ENCODE measurements around the gene PCK2. TPM values are rescaled to one million over a fixed set of nuclear protein-coding genes. Genes with fewer than 3 reads are reported as not detected.
A peak's percentile ranks its signal among the peaks of the same experiment; 100 is the strongest.

Gene PCK2
- total and polyA plus RNA-seq, 2 of the 8 experiments (the other 6 are each of a cell fraction or from before 2014, with no cell fraction given) = 81.9 to 115 TPM

GRCh38 chr14:24147761-24148428 lies 53.8 kb downstream of the PCK2 start:
- no peak for FAIRE-seq

More at GRCh38 chr14:24147761-24148428, 53.8 kb downstream of the PCK2 start:
- H3K23ac ChIP-seq (ENCODE audit: insufficient read length) = no peak overlapping the region
- H2BK120ac ChIP-seq (replicated peaks; ENCODE audit: low read depth, low read length) = no peak overlapping the region
- H2AFZ ChIP-seq (ENCODE audit: low read length) = no peak overlapping the region
- H3K23me2 ChIP-seq (ENCODE audit: low read depth, low read length) = peaks cover 10% of the 10 kb centered on the region
- H2AK5ac ChIP-seq (ENCODE audit: low read depth, low read length) = no peak overlapping the region
- TF ChIP-seq PHF8 (conservative IDR thresholded peaks at IDR 0.05; ENCODE audit: low read depth, low read length) (0 out of 2 replicates have a peak, but pooled peaks have one; percentile 11), ASH2L (IDR thresholded peaks at IDR 0.05; ENCODE audit: low read length) (peak; percentile 9), GTF2F1 (IDR thresholded peaks at IDR 0.05; ENCODE audit: borderline replicate concordance, low read depth, low read length) (no peak), POLR2AphosphoS5 (IDR thresholded peaks at IDR 0.05; ENCODE audit: low read depth, low read length) (no peak)
- no peak overlapping the region for H2BK20ac ChIP-seq (ENCODE audit: low read length)
- peaks cover 0 to 10% (median 7%) of the 10 kb centered on the region in 4 experiments; a peak in 5 of 7 replicates for H3K4me1 ChIP-seq (replicated peaks in 1 of 4; ENCODE audit: control insufficient read depth in 3 of 4, insufficient read depth in 4 of 4, low read length in 3 of 4)
- H3K9ac ChIP-seq (replicated peaks in 1 of 4; ENCODE audit: extremely low read depth in 1 of 4, low read depth in 3 of 4, low read length in 3 of 4) = peak overlapping the region; percentile 66 to 73 (median 69); a peak in 6 of 7 replicates
- peak overlapping the region; percentile 44; the same call in 1 of the 2 replicates for H2BK5ac ChIP-seq (ENCODE audit: low read depth, low read length)
- peak overlapping the region; percentile 83 to 96 for H3K4me2 ChIP-seq (ENCODE audit: insufficient read depth in 1 of 2, low read depth in 2 of 2, low read length in 2 of 2)
- H3K79me2 ChIP-seq (ENCODE audit: control insufficient read depth in 1 of 2, insufficient read depth in 2 of 2, low read length in 2 of 2) = peaks cover 0 to 28% of the 10 kb centered on the region in 2 experiments; a peak in 3 of 4 replicates
- ChIA-PET CTCF (ENCODE audit: partially characterized antibody) (interaction anchor here (0.8 to 3.7 kb wide), 9 partner anchors 9 to 90 kb away, joined by 3 to 24 read pairs (median 5); partner anchors contain the start of genes DCAF11, IRF9, NRL and PSME1), POLR2A (ENCODE audit: partially characterized antibody) (interaction anchor here (0.7 to 9.6 kb wide), 15 partner anchors 8 to 151 kb away, joined by 3 to 86 read pairs (median 5); partner anchors contain the start of genes DCAF11, DHRS1, IPO4 and IRF9)
- no peak for DNase-seq (ENCODE audit: low read depth in 1 of 2, low spot score in 2 of 2)
- no peak overlapping the region for H3K14ac ChIP-seq (ENCODE audit: insufficient read length)
- peaks cover 11% of the 10 kb centered on the region; the same call in 1 of the 2 replicates for H3K79me1 ChIP-seq (ENCODE audit: low read depth, low read length)
- H2BK12ac ChIP-seq (ENCODE audit: low read depth, low read length) = no peak overlapping the region
- peaks cover 14 to 40% (median 30%) of the 10 kb centered on the region in 4 experiments for H3K36me3 ChIP-seq (ENCODE audit: control insufficient read depth in 2 of 4, insufficient read depth in 4 of 4, low read length in 3 of 4)
- H4K8ac ChIP-seq (ENCODE audit: extremely low read depth, insufficient read depth, low read length) = no peak overlapping the region; the same call in 1 of the 2 replicates
- no peak overlapping the region for H2BK15ac ChIP-seq (ENCODE audit: low read length)
- H3K4ac ChIP-seq (replicated peaks; ENCODE audit: insufficient read length, low read depth, low read length) = no peak overlapping the region
- peak overlapping the region; percentile 34 for H4K91ac ChIP-seq (replicated peaks; ENCODE audit: insufficient read length, low read length)
- H3K4me3 ChIP-seq (ENCODE audit: extremely low read depth in 1 of 4, insufficient read depth in 2 of 4, low read depth in 3 of 4, low read length in 4 of 4) = peak overlapping the region; percentile 92 to 98 (median 96)
- no peaks in the 10 kb centered on the region for H3K27me3 ChIP-seq (replicated peaks in 1 of 4; ENCODE audit: control insufficient read depth in 3 of 4, extremely low read depth in 1 of 4, insufficient read depth in 3 of 4, low read length in 3 of 4)
- H3K18ac ChIP-seq (ENCODE audit: extremely low read depth, low read length) = no peak overlapping the region
- no peak overlapping the region for H4K5ac ChIP-seq (ENCODE audit: insufficient read length, low read depth, low read length)
- WGBS, 2 experiments (ENCODE audit: extremely low coverage in 1 of 2, insufficient coverage in 1 of 2, insufficient read length in 1 of 2, insufficient replicate concordance in 2 of 2, low coverage in 1 of 2, low lambda C conversion rate in 2 of 2, missing lambda C conversion rate in 1 of 2) = 19% methylated on average over 29 of the region's 29 CpGs; no CpG with 5 or more reads in 1 of the 2 experiments
- H4K20me1 ChIP-seq (replicated peaks in 1 of 2; ENCODE audit: control insufficient read depth in 1 of 2, insufficient read depth in 2 of 2, low read length in 2 of 2) = peaks cover 0 to 19% of the 10 kb centered on the region in 2 experiments
- no peak overlapping the region for H3K56ac ChIP-seq (replicated peaks; ENCODE audit: insufficient read length, low read depth, low read length)
- H3K27ac ChIP-seq (ENCODE audit: low read depth, low read length) = 0 out of 2 replicates have a peak overlapping the region, but pooled peaks have one; percentile 45
- no peaks in the 10 kb centered on the region for H3K9me3 ChIP-seq (ENCODE audit: insufficient read depth in 2 of 2, low read depth in 1 of 2, low read length in 1 of 2)

Measured in H1 (cell line).